HG03103 (cell line): ENCODE data around the gene HOXA11.

Experiments used
- ATAC-seq: cut with Tn5 transposase; IDR thresholded peaks from one replicate; pipeline ENCODE4 v1.9.1; 2021; ENCODE audit warnings: low read depth; ENCODE audit not compliant: unreplicated experiment

The HOXA11 gene

DNA sequence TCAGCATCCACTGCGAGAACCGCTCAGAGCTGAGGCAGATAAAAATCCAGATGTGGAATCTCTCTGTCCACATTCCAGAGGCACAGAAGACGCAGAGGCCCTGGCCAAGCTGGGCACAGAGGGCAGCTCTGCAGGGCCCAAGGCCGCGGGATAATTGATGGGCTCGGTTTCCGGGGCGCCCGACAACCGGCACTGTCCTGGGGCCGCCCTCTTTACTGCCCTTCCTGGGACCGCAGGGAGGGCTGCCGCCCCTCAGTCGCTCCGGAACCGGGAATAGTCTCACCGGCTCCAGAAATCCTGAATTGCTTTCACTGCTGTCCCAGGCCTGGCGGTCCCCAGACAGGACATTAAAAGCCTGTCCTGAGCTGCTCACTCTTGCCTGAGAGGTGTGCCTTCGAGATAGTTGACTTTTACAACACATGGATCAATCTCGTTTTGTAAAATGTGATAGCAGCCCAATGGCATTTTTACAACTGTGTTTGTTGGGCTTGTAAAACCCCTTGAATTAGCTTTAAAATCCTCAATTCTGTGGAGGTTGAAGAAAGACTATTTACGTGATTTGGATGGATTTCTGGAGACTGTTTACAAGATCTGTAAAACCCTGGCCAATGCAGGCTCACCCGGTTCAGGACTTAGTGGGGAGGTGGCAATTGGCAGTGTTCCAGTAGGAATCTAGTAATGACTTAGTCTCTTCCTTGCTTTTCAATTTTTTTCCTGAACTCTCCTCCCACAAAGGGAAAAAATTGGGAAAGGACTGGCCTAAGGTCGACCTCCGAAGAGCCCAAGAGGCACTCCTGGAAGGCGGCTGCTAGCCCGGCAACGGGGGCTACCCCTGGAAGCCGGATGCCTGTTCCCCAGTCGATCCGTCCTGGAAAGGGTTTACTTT lies 36.0 kb downstream of the HOXA11 start:
- no peak for ATAC-seq

- no peak for ATAC-seq
These were observed 36.8 kb downstream of the HOXA11 start for GRCh38 chr7:27148031-27148755.

- ATAC-seq = no peak
These were observed 37.6 kb downstream of the HOXA11 start, which contains the start of gene HOXA6 for GRCh38 chr7:27147199-27148030. Gene HOXA6 (minus strand): TSS chr7:27147774. CDS start chr7:27147749, 25 bp downstream.

- ATAC-seq = no peak
These were observed 38.4 kb downstream of the HOXA11 start for GRCh38 chr7:27146491-27147198.

DNA sequence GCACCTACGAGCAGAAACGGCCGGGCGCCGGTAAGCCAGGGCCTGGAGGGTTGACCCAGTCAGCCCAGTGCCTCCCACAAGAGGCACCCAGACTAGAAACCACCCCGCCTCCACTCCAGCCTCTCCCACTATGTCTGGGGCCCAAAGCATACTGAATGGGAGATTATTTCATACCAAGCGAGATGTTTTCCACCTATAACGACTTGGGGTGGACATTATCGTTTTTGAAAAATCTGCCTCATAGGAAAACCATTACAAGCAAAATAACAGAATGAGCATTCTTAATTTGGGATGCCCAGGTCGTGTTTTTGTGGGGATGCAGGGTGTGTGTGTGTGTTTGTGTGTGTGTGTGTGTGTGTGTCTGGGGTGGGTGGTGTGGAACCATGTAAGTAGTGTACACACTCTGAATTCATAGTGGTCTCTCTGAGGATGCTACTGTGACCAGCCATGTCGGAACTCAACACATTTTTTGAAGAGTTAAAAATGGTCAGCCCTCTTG lies 39.1 kb downstream of the HOXA11 start:
- no peak for ATAC-seq

DNA sequence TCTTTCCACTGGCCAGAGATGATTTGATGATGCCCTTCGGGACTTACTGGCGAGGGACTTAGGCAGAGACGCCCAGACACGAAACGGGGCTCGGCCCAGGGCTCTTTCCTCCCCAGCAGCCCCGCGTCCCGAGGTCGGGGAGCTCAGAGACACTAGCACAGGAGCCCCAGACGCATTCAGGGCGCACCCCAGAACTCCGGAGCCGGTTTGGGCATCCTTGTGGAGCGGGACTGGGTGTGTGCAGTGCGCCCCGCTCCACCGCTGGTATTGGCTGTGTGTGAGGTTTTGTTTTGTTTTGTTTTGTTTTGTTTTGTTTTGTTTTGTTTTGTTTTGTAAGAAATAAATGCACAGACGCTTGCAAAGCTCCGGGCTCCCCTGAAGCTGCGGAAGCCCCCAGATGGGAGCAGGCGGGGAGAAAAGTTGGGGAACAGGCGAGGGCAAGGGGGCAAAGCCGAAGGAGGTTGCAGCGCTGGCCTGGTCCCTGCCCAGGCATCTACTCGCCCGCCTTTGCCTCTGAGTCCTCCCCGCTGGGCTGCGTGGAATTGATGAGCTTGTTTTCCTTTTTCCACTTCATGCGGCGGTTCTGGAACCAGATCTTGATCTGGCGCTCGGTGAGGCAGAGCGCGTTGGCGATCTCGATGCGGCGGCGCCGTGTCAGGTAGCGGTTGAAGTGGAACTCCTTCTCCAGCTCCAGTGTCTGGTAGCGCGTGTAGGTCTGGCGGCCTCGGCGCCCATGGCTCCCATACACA lies 39.7 kb downstream of the HOXA11 start:
- ATAC-seq = no peak

GRCh38 chr7:27144781-27145164 lies 40.3 kb downstream of the HOXA11 start:
- ATAC-seq = no peak

- ATAC-seq = no peak
These were observed 40.9 kb downstream of the HOXA11 start for GRCh38 chr7:27143950-27144780.

DNA sequence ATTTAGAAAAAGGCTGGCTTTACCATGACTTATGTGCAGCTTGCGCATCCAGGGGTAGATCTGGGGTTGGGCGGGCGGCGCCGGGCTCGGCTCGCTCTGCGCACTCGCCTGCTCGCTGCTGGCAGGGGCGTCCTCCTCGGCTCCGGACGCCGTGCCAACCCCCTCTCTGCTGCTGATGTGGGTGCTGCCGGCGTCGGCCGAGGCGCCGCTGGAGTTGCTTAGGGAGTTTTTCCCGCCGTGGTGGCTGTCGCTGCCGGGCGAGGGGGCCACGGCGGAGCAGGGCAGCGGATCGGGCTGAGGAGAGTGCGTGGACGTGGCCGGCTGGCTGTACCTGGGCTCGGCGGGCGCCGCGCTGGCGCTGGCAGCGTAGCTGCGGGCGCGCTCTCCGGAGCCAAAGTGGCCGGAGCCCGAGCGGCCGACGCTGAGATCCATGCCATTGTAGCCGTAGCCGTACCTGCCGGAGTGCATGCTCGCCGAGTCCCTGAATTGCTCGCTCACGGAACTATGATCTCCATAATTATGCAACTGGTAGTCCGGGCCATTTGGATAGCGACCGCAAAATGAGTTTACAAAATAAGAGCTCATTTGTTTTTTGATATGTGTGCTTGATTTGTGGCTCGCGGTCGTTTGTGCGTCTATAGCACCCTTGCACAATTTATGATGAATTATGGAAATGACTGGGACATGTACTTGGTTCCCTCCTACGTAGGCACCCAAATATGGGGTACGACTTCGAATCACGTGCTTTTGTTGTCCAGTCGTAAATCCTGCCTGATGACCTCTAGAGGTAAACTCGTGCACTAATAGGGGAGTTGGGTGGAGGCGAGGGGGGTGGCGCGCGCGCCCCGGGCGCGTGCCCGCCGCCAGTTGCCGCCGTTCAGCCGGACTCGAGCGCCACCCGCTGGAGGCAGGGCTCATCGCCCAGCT lies 41.7 kb downstream of the HOXA11 start, which contains the start of gene HOXA5:
HOXA5 (minus strand) TSS at position 659 of the 927 bp plus-strand sequence; CDS start at position 585, 74 bp downstream.
- no peak for ATAC-seq

- ATAC-seq = no peak
These were observed 42.4 kb downstream of the HOXA11 start for GRCh38 chr7:27142580-27143022.

GRCh38 chr7:27141923-27142579 lies 43.0 kb downstream of the HOXA11 start:
- no peak for ATAC-seq

DNA sequence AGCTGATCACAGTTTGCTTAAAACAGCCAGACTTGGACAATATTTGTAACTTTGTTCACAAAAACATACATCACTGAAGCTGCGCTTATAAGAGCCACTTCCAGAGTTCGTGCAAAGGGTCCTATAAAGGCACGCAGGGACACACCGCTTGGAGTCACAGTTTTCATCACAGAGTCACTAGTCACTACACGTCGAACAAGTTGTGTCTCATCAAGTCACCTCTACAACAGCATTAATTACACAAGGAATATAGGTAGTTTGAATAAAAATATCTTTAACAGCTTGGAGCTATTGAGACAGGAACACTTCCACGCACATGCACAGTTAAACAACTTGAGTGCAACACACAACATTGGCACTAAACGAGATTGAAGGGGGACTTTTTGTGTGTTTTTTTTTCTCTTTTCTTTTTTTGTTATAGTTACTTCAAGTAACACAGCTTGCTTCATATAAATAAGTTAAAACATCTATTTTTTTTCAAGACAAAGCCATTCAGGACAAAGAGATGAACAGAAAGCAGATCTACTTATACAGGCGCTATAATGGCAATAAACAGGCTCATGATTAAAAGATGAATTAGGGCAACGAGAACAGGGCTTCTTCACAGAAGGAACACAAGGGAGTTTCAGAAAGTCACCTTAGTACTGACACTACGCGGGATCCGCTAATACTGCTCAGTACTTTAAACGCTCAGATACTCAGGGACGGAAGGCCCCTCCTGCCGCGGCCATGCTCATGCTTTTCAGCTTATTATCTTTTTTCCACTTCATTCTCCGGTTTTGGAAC lies 43.7 kb downstream of the HOXA11 start:
- no peak for ATAC-seq

DNA sequence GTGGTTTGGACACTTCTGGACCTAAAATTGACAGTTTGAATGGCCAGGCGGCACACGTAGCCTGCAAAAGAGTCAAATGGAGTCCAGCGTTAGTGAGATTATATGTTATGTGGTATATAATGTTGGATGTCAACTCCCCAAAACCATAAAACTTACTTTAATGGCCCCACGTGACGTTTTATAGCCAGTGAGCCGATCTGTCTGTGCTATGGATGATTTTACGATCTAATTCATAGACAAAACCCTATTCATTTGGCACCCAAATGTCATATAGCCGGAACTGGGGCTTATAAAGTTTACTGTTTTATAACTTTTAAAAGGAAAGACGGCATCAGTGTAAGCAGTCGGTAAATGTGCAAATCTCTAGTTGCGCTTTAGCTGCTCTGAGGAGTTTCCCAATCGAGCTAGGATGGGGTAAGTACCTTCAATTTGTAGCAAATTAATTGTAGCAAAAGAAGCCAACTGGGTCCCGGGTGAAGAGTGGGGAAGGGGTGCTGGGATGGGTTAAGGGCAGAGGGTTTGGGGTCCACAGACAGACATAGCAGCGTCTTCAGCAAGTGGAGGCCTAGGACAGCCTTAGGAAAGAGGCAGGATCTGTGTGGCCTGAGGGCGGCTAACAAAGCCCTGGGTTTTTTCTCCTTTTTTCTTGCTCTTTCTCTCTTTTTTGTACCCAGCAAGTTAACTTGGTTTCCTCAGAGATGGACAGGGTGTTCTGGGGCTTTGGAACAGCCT lies 44.7 kb downstream of the HOXA11 start:
- no peak for ATAC-seq

GRCh38 chr7:27139334-27140125 lies 45.5 kb downstream of the HOXA11 start:
- ATAC-seq = no peak

GRCh38 chr7:27138985-27139333 lies 46.1 kb downstream of the HOXA11 start:
- no peak for ATAC-seq
